ENCODE measurements around the gene SDR39U1.

Gene SDR39U1

DNA sequence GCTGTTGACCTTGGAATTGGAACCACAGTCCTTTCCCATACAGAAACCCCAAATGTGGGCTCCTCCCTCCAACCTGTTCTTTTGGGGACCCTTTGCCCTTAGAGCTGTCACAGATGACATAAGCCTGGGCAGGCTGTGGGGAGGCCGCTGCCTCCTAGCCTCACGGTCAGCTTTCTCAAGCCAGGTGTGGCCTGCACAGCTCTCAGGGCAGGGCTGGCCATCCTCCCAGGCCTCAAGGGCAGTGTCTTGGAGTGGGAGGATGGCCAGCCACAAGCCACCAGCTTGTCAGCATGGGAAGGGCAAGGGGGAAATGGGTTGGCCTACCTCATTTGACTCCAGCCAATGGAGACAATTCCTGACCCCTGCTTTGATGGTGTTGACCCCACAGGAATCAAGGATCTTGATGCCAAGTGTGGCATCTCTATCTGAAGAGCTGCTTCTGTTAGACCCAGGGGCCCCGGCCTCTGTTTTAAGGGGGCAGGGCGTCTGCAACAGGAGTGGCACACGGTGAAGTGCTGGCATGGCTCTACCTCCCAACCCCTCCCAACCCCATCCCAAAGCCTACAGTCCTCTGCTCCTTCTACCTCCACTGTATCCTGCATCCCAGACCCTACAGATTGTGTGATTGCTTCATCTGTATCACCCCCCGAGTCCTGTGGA is 24.6 kb downstream of the SDR39U1 start:
- DNase-seq (ENCODE audit: low read depth), result no peak
- no peak overlapping the region for H3K4me3 ChIP-seq (ENCODE audit: low read length)
- TF ChIP-seq, protein P1, sequence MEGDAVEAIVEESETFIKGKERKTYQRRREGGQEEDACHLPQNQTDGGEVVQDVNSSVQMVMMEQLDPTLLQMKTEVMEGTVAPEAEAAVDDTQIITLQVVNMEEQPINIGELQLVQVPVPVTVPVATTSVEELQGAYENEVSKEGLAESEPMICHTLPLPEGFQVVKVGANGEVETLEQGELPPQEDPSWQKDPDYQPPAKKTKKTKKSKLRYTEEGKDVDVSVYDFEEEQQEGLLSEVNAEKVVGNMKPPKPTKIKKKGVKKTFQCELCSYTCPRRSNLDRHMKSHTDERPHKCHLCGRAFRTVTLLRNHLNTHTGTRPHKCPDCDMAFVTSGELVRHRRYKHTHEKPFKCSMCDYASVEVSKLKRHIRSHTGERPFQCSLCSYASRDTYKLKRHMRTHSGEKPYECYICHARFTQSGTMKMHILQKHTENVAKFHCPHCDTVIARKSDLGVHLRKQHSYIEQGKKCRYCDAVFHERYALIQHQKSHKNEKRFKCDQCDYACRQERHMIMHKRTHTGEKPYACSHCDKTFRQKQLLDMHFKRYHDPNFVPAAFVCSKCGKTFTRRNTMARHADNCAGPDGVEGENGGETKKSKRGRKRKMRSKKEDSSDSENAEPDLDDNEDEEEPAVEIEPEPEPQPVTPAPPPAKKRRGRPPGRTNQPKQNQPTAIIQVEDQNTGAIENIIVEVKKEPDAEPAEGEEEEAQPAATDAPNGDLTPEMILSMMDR (conservative IDR thresholded peaks at IDR 0.05; ENCODE audit: low read depth, low read length), result no peak

GRCh38 chr14:24416932-24417619 is 25.5 kb downstream of the SDR39U1 start:
- no peak overlapping the region for H3K4me3 ChIP-seq (ENCODE audit: low read length)
- no peak for DNase-seq (ENCODE audit: low read depth)
- TF ChIP-seq, protein P1 (conservative IDR thresholded peaks at IDR 0.05; ENCODE audit: low read depth, low read length), result no peak

GRCh38 chr14:24416254-24416931 is 26.2 kb downstream of the SDR39U1 start:
- TF ChIP-seq, protein P1 (conservative IDR thresholded peaks at IDR 0.05; ENCODE audit: low read depth, low read length), result no peak
- no peak for DNase-seq (ENCODE audit: low read depth)
- no peak overlapping the region for H3K4me3 ChIP-seq (ENCODE audit: low read length)

- H3K4me3 ChIP-seq (ENCODE audit: low read length), result no peak overlapping the region
- no peak for DNase-seq (ENCODE audit: low read depth)
- TF ChIP-seq, protein P1 (conservative IDR thresholded peaks at IDR 0.05; ENCODE audit: low read depth, low read length), result no peak
These were observed 26.9 kb downstream of the SDR39U1 start for GRCh38 chr14:24415421-24416253.

GRCh38 chr14:24414732-24415420 is 27.7 kb downstream of the SDR39U1 start:
- no peak overlapping the region for H3K4me3 ChIP-seq (ENCODE audit: low read length)
- DNase-seq (ENCODE audit: low read depth), result no peak
- TF ChIP-seq, protein P1 (conservative IDR thresholded peaks at IDR 0.05; ENCODE audit: low read depth, low read length), result no peak

DNA sequence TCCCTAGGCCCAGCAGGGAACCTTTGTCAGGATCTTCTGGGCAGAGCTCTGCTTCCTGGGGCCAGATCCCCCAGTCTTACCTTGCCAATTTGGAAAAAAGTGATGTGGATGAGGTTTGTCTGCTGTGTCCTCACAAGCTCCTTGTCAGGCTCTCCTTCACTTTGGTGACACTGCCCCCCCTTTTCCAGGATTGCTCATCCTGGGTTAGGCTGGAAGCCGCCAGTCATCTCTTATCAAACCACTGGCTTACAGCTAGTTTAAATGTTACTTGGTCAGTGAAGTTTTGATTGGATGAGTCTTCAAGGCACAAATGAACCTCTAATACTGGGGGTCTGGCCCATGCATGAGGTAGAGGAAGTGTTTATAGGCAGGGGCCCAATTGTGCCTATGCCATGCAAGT is 28.5 kb downstream of the SDR39U1 start:
- TF ChIP-seq, protein P1 (conservative IDR thresholded peaks at IDR 0.05; ENCODE audit: low read depth, low read length), result no peak
- no peak for DNase-seq (ENCODE audit: low read depth)
- no peak overlapping the region for H3K4me3 ChIP-seq (ENCODE audit: low read length)

Data from retinal pigment epithelial cell (primary cell).